ENCODE results near the gene DGCR8.

DGCR8 gene

DNA sequence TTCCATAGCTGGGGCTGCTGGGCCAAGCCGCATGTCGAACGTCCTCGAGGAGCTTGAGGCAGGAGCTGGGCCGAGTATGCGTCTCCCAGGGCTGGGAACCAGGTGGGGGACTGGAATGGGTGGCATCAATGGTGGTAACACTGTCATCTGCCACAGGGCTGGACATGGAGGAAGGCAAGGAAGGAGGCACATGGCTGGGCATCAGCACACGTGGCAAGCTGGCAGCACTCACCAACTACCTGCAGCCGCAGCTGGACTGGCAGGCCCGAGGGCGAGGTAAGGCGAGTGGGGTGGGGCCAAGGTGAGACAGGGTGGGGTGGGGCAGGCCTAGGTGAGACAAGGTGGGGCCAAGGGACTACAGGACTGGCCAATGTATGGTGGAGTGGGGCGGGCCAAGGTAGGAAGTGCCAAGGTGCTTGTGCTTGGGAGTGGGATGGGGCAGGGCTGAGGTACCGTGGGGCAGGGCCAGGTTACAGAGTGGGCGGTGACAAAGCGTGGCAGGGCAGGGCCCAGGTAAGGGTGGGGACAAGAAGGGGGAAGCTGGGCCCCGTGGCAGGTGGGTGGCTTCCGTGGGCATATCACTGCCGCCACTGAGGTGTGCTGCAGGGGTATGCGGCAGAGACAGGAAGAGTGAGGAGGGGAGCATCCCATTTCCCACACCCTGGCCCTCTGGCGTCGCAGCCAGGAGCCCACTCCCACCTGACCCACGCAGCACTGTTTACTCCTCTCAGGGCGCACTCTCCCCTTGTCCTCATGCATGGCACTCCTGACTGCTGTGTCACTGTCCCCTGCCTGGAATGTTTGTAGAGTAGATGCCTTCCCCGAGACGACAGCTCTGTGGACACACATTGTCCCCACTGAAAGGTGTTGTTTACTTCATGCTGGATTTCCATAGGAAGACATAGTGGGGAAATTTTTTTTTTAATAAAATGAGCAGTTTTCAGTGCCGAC is 27.5 kb upstream of the DGCR8 start:
- no peak for DNase-seq (ENCODE audit: low spot score)

DNA sequence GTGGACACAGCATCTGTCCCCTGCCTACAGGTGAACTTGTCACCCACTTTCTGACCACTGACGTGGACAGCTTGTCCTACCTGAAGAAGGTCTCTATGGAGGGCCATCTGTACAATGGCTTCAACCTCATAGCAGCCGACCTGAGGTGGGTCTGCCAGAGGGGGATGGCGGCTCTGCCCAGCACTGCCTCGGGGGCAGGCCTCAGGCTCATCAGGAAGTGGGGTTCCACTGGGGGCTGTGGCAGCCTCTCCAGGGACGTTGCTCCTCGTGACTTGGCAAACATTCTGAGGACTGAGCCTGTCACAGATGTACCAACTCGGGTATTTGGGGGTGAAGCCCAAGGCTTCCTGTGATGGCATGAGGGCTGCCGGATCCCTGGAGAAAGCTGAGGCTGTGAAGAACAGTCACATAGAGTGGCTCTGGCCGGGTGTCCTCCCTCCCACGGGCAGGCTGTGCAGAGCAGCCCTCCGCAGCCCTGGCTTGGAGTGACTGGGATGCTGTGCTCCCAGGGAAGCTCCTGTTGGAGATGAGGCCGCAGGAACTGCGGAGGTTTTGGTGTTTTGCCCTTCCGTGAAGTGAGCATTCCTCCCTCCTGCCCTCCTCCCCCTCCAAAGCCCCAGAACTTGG is 26.5 kb upstream of the DGCR8 start:
- DNase-seq (ENCODE audit: low spot score) = no peak

- DNase-seq (ENCODE audit: low spot score) = no peak
These were observed 26.0 kb upstream of the DGCR8 start for GRCh38 chr22:20054034-20054427.

GRCh38 chr22:20054485-20054884 is 25.6 kb upstream of the DGCR8 start:
- no peak for DNase-seq (ENCODE audit: low spot score)

DNA sequence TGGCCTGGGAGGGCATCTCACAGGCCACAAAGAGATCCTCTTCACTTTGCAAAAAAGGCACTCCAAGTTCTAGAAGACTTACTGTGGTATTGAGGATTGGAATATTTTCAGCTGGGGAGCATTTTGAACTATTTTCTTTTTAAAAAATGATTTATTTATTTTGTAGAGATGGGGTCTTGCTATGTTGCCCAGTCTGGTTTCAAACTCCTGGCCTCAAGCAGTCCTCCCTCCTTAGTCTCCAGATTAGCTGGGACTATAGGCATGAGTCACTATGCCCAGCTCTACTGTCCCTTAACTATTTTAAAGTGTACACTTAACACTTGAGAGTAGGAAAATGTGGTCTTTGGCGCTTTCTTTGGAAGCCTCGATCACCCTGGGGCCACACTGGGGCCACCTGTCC is 24.9 kb upstream of the DGCR8 start:
- DNase-seq (ENCODE audit: low spot score) = no peak

- no peak for DNase-seq (ENCODE audit: low spot score)
These were observed 24.4 kb upstream of the DGCR8 start for GRCh38 chr22:20055654-20056053.

DNA sequence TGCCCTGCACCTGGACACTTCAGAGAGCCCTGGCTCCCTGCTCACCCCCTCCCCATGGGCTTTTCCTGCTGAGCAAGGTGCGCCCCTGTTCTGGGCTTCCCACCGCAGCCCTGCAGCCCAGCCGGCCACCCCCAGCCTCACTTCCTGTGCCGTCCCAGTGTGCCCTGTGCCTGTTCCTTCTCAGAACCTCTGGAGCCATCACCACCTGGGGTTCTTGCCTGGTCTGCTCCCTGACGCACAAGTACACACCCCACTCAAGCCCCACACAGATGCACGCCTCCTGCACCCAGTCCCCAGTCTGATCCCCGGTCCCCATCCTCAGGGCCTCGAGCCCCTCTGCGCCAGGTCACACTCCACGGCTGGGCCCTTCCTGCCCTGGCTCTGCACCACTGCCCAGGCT is 23.9 kb upstream of the DGCR8 start:
- DNase-seq (ENCODE audit: low spot score) = no peak

DNA sequence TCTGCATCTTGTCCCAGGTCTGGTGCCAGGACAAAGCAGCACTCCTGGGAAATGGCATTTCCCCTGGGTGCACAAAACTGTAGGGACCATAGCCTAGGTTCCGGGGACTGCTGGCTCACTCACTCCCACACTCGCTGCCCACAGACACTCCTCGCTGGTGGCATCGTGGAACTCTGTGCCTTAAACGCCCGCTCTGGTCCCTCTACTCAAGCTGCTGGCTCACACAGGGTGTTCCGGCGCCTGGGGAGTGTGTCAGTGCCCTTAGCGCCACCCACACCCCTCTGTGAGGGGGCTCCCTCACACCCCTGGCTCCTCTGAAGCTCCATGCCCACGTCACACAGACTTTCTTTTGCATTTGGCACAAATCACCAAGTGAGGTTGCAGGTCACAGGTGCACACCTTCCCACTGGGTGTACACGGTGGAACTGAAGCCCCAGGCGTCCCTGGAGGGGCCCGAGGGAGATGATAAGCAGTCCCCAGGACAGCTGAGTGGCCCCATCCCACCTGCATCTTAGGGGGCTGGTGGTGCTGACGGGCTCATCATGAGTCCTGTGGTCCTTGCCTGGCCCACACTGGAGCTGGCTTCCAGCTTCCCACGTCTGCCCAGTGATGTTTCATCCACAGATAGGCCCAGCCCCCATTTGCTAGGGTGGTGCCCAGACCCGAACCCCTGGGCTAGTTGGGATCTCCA is 23.2 kb upstream of the DGCR8 start:
- no peak for DNase-seq (ENCODE audit: low spot score)

GRCh38 chr22:20057596-20058268 is 22.3 kb upstream of the DGCR8 start:
- DNase-seq (ENCODE audit: low spot score) = no peak

GRCh38 chr22:20058989-20059770 is 20.9 kb upstream of the DGCR8 start:
- no peak for DNase-seq (ENCODE audit: low spot score)

- no peak for DNase-seq (ENCODE audit: low spot score)
These were observed 19.2 kb upstream of the DGCR8 start for GRCh38 chr22:20060700-20061480.

DNA sequence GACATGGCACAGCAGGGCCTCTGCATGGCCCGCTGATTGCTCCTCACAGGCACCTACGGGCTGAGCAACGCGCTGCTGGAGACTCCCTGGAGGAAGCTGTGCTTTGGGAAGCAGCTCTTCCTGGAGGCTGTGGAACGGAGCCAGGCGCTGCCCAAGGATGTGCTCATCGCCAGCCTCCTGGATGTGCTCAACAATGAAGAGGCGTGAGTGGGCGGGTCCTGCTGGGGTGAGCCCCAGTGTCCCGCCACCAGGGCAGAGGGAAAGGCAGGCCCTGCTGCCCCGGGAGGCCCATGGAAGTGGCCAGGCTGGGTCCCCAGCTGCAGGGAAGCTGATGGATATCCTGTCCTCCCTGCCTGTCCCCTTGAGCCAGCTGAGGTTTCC is 18.6 kb upstream of the DGCR8 start:
- no peak for DNase-seq (ENCODE audit: low spot score)

DNA sequence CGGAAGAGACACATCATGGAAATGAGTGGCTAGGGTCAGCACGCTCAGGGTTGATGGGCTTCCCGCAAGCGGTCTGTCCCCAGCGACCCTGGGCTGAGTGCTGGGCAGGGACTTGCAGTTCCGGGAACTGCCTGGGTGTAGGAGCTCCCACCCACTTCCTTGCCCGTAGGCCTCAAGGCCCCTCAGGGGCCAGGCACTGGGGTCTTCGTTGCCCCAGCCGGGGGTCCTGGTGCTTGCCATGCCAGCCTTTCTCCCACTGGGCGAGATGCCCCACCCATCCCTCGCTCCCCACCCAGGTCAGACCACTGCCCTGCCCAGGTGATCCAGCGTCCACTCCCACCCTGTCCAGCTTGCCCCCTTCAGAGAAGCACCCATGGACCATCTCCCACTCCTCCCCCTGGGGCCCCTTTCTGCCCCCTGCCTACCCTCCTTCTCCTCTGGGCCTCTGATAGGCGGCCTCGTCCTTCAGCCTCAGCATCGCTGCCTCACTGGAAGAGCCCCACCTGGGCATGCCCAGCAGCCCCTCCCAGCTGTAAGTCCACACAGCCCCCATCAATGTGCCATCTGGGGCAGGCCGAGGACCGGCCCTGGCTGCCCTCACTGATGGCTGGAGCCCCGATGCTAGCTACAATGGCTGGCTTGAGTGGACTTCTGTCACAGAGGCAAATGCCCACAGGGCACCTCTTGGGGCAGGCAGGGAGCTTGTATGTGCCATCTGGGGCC is 17.8 kb upstream of the DGCR8 start:
- DNase-seq (ENCODE audit: low spot score) = no peak

GRCh38 chr22:20062766-20063083 is 17.3 kb upstream of the DGCR8 start:
- DNase-seq (ENCODE audit: low spot score) = no peak

GRCh38 chr22:20063271-20064139 is 16.5 kb upstream of the DGCR8 start:
- DNase-seq (ENCODE audit: low spot score) = no peak

GRCh38 chr22:20064140-20064480 is 15.9 kb upstream of the DGCR8 start:
- DNase-seq (ENCODE audit: low spot score) = no peak

GRCh38 chr22:20064545-20065262 is 15.3 kb upstream of the DGCR8 start:
- no peak for DNase-seq (ENCODE audit: low spot score)

GRCh38 chr22:20065896-20066616 is 14.0 kb upstream of the DGCR8 start:
- DNase-seq (ENCODE audit: low spot score) = no peak

Data from HuH-7.5 (cell line).